ENCODE results near the gene RBMS3. TPM values are rescaled to one million over a fixed set of nuclear protein-coding genes. Genes with fewer than 3 reads are reported as not detected.
A peak's percentile ranks its signal among the peaks of the same experiment; 100 is the strongest.

Gene RBMS3
- total RNA-seq, 4 donors from 2014 or later: 3.8 to 18.7 (median 14.6) TPM

DNA sequence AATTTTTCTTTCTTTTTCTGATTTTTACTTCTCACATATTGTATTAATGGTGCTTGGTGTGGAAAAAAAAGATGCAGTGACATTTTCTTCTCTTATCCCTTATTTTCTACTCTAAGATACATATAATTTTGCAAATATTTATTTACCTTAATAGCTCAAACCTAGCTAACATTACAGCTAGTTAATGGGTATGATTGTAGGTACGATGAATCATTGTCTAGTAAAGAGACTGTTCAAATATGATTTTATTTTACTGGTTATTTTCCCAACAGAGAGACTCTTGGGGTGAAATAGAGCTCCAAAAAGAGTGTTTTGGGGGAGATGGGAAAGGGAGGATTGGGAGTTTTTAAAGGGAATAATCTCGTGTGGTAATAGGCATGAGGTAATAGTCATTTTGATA is 206.0 kb downstream of the RBMS3 start:
- H3K36me3 ChIP-seq: no peaks in the 10 kb centered on the region
- intact Hi-C loops (cut with DNase I; ENCODE audit: low total_unique reads) (no loop called here), in situ Hi-C loops (cut with MboI; ENCODE audit: low pct_ligation_motif_present in 1 of 4, low pct_unique_long_range_greater_than_20kb in 1 of 4, low sequenced_read_pairs in 3 of 4) (no loop called here)
- no peak overlapping the region for H3K27ac ChIP-seq
- H3K4me3 ChIP-seq: no peak overlapping the region
- no peaks in the 10 kb centered on the region for H3K9me3 ChIP-seq
- no peak for DNase-seq
- peaks cover 5% of the 10 kb centered on the region for H3K27me3 ChIP-seq
- WGBS, 2 donors (ENCODE audit: low coverage in 1 of 2): 46 to 61% methylated on average over 2 of the region's 2 CpGs
- no peak for TF ChIP-seq POLR2AphosphoS5 (IDR thresholded peaks at IDR 0.05)
- TF ChIP-seq POLR2A (IDR thresholded peaks at IDR 0.05): no peak
- TF ChIP-seq EP300 (IDR thresholded peaks at IDR 0.05; ENCODE audit: low read depth): no peak
- TF ChIP-seq, protein P1, sequence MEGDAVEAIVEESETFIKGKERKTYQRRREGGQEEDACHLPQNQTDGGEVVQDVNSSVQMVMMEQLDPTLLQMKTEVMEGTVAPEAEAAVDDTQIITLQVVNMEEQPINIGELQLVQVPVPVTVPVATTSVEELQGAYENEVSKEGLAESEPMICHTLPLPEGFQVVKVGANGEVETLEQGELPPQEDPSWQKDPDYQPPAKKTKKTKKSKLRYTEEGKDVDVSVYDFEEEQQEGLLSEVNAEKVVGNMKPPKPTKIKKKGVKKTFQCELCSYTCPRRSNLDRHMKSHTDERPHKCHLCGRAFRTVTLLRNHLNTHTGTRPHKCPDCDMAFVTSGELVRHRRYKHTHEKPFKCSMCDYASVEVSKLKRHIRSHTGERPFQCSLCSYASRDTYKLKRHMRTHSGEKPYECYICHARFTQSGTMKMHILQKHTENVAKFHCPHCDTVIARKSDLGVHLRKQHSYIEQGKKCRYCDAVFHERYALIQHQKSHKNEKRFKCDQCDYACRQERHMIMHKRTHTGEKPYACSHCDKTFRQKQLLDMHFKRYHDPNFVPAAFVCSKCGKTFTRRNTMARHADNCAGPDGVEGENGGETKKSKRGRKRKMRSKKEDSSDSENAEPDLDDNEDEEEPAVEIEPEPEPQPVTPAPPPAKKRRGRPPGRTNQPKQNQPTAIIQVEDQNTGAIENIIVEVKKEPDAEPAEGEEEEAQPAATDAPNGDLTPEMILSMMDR (IDR thresholded peaks at IDR 0.05): no peak
- H3K4me1 ChIP-seq: no peaks in the 10 kb centered on the region

DNA sequence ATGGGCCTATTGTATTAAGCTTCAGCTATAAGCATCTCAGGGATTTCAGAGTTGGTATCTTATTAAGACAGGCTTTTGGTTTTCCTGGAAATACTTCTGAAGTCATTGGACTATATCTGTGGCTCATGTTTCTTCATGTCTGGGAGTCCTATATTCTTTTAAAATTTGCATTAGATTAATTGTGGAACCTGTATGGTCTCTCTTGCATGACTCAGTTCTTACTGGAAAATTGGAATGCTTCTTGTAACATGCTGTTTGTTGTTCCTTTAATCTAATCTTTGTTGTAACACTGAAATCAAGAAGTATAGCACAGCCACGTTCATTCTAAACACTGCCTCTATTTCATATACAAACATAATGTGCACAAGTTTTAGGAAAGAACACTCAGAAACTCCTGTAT is 208.1 kb downstream of the RBMS3 start:
- TF ChIP-seq POLR2AphosphoS5 (IDR thresholded peaks at IDR 0.05) (no peak), POLR2A (IDR thresholded peaks at IDR 0.05) (no peak), EP300 (IDR thresholded peaks at IDR 0.05; ENCODE audit: low read depth) (no peak)
- TF ChIP-seq, protein P1 (IDR thresholded peaks at IDR 0.05): no peak
- Histone ChIP-seq H3K4me3 (no peak overlapping the region), H3K4me1 (peaks cover 0 to 6% (median 0%) of the 10 kb centered on the region in 4 donors), H3K36me3 (no peaks in the 10 kb centered on the region), H3K27ac (no peak overlapping the region), H3K27me3 (peaks cover 5% of the 10 kb centered on the region), H3K9me3 (no peaks in the 10 kb centered on the region)
- DNase-seq: no peak
- 41 to 50% methylated on average over 1 of the region's 1 CpG for WGBS, 2 donors (ENCODE audit: low coverage in 1 of 2)
- in situ Hi-C loops (cut with MboI; ENCODE audit: low pct_ligation_motif_present in 1 of 4, low pct_unique_long_range_greater_than_20kb in 1 of 4, low sequenced_read_pairs in 3 of 4) (no loop called here), intact Hi-C loops (cut with DNase I; ENCODE audit: low total_unique reads) (no loop called here)

DNA sequence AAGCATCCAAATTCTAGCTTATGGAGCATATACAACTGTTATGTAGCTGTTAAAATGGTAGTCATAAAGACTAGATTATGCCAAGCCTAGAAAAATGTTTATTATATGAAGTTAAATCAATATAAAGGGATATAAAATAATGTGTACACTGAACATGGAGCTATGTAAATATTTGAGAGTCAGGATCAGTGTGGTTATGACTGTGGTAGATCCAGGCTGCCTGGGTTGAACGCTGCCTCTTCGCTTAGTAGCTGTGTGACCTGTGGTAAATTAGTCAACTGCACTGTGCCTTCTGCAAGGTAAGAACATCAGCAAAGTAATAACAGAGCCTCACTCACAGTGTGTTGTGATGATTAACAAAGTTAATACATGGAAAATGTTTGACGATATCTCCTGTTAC is 212.2 kb downstream of the RBMS3 start:
- no peaks in the 10 kb centered on the region for H3K9me3 ChIP-seq
- TF ChIP-seq POLR2A (IDR thresholded peaks at IDR 0.05) (no peak), EP300 (IDR thresholded peaks at IDR 0.05; ENCODE audit: low read depth) (no peak), POLR2AphosphoS5 (IDR thresholded peaks at IDR 0.05) (no peak)
- TF ChIP-seq, protein P1 (IDR thresholded peaks at IDR 0.05): no peak
- H3K36me3 ChIP-seq: no peaks in the 10 kb centered on the region
- intact Hi-C loops (cut with DNase I; ENCODE audit: low total_unique reads) (no loop called here), in situ Hi-C loops (cut with MboI; ENCODE audit: low pct_ligation_motif_present in 1 of 4, low pct_unique_long_range_greater_than_20kb in 1 of 4, low sequenced_read_pairs in 3 of 4) (no loop called here)
- WGBS, 2 donors (ENCODE audit: low coverage in 1 of 2): 52 to 67% methylated on average over 1 to 3 of the region's 3 CpGs
- H3K4me1 ChIP-seq: peaks cover 0 to 6% (median 0%) of the 10 kb centered on the region in 4 donors
- H3K27ac ChIP-seq: no peak overlapping the region
- peak; percentile 21 for DNase-seq
- H3K27me3 ChIP-seq: peaks cover 14% of the 10 kb centered on the region
- H3K4me3 ChIP-seq: no peak overlapping the region

DNA sequence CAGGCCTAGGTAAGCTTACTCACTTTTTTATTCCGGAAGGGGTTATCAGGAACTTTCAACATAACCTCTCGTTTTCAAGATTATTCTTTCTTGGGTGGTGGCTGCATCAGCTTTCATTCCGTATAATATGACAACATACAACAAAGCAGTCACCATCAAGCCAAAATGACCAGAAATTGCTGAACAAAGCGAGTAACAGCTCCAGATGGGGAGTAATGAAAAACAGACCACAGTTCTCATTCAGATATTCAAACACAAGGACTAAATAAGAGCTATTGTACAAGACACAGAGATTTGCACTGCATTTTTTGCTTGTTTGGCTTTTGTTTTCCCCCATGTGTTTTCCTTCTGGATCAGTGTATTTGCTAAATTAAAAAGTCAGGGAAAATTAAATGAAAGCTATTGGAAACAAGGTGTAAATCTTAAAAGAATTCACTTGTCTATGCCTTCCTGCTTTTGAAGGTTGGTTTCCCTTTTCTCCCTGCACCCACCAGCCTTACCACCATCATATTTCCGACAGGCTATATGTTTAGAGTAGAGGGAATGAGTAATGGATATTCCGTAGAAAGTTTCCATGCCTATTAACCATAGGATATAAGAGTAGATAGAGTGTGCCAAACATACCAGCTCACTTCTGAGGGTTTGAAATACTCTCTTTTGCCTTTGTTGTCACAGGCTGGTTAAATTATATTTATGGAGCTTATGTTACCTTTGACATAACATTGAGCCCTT is 213.6 kb downstream of the RBMS3 start:
- Histone ChIP-seq H3K27me3 (peaks cover 14% of the 10 kb centered on the region), H3K4me1 (peaks cover 0 to 6% (median 0%) of the 10 kb centered on the region in 4 donors), H3K4me3 (no peak overlapping the region), H3K9me3 (no peaks in the 10 kb centered on the region), H3K36me3 (no peaks in the 10 kb centered on the region), H3K27ac (no peak overlapping the region)
- in situ Hi-C loops (cut with MboI; ENCODE audit: low pct_ligation_motif_present in 1 of 4, low pct_unique_long_range_greater_than_20kb in 1 of 4, low sequenced_read_pairs in 3 of 4) (no loop called here), intact Hi-C loops (cut with DNase I; ENCODE audit: low total_unique reads) (no loop called here)
- WGBS, 2 donors (ENCODE audit: low coverage in 1 of 2): 50 to 59% methylated on average over 6 of the region's 6 CpGs
- no peak for DNase-seq
- TF ChIP-seq POLR2AphosphoS5 (IDR thresholded peaks at IDR 0.05): no peak
